LNCAP (cell line): ENCODE measurements around the gene HVCN1.

Experiments used
- TF ChIP-seq, protein P1 (sequence below): fragments of 450-650 bp; IDR thresholded peaks from 2 replicates; pipeline ENCODE4 v1.5.1; 2017; ENCODE audit warnings: mild to moderate bottlenecking

Gene HVCN1

DNA sequence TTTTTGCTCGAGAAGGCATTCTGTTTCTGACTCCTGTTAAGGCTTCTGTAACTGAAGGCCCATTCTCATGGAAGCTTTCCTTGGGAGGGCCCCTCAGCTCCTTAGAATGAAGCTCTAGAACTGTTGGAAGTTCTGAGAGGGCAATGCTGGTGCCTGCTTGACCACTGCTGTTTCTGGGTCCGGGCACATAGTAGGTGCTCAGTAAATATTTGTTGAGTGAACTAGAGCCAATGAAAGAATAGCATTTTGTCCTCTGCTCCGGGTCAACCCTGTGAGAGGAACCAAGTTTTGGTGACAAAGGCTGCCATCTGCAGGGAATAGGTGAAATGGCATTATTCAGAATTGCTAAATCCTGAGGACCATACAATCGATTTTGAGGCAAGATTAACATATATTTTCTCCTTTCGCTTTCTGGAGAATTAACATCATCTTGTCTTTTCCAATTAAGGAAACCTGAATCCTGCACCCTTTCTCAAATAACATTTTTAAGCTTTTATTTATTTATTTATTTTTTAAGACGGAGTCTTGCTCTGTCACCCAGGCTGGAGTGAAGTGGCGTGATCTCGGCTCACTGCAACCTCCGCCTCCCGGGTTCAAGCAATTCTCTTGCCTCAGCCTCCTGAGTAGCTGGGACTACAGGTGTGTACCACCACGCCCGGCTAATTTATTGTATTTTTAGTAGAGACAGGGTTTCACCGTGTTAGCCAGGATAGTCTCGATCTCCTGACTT, 86.7 kb downstream of the HVCN1 start:
- TF ChIP-seq, protein P1, sequence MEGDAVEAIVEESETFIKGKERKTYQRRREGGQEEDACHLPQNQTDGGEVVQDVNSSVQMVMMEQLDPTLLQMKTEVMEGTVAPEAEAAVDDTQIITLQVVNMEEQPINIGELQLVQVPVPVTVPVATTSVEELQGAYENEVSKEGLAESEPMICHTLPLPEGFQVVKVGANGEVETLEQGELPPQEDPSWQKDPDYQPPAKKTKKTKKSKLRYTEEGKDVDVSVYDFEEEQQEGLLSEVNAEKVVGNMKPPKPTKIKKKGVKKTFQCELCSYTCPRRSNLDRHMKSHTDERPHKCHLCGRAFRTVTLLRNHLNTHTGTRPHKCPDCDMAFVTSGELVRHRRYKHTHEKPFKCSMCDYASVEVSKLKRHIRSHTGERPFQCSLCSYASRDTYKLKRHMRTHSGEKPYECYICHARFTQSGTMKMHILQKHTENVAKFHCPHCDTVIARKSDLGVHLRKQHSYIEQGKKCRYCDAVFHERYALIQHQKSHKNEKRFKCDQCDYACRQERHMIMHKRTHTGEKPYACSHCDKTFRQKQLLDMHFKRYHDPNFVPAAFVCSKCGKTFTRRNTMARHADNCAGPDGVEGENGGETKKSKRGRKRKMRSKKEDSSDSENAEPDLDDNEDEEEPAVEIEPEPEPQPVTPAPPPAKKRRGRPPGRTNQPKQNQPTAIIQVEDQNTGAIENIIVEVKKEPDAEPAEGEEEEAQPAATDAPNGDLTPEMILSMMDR = peak; percentile 75

DNA sequence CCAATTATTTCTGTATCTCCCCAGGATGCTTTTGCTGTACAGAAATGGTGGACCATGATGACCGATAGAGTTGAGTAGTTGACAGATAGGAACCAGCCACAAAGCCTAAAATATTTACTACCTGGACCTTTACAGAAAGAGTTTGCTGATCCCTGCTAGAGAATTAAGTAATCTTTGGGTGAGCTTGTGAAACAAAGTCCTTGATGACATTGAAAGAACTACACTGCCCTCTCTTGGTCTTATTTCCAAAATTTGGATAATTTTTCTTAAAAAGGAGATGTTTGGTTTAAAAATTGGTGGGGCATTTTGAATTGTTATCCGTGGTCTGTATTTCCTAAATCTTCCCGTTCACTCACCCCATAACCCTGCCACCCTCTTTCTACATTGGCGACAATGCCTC, 88.7 kb downstream of the HVCN1 start:
- TF ChIP-seq, protein P1 = peak; percentile 44; the same call in 1 of the 2 replicates

DNA sequence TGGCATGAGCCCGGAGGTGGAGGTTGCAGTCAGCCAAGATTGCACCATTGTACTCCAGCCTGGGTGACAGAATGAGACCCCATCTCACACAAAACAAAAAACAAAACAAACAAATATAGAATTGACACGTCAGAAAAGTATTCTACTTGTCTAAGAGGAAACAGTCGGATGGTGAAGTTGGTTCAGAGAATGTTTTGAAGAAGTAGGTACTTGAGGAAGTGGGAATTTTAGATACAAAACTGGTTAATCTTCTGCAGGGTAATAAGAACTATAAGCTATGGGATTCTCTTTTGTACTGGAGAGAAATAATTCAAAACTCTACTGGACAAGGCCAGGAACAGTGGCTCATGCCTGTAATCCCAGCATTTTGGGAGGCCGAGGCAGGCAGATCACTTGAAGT, 89.6 kb downstream of the HVCN1 start:
- TF ChIP-seq, protein P1 = no peak
